HG03108 (cell line): ENCODE measurements around the gene ZBTB8OS.
"Not testable (repeated sequence)": the region's sequence is repeated elsewhere in the genome, so short reads cannot be mapped to it uniquely, and the experiment has no call there.

ENCODE experiments used
- ATAC-seq: cut with Tn5 transposase; IDR thresholded peaks from one replicate; pipeline ENCODE4 v1.9.1; 2021; ENCODE audit warnings: moderate library complexity; ENCODE audit not compliant: unreplicated experiment

Gene ZBTB8OS

GRCh38 chr1:32650752-32651460 lies 556 bp upstream of the ZBTB8OS start, which contains the start of gene RBBP4:
TSS of gene RBBP4 (plus strand) at chr1:32651208. CDS start at chr1:32651307, 99 bp downstream.
- peak; percentile 83 for ATAC-seq

DNA sequence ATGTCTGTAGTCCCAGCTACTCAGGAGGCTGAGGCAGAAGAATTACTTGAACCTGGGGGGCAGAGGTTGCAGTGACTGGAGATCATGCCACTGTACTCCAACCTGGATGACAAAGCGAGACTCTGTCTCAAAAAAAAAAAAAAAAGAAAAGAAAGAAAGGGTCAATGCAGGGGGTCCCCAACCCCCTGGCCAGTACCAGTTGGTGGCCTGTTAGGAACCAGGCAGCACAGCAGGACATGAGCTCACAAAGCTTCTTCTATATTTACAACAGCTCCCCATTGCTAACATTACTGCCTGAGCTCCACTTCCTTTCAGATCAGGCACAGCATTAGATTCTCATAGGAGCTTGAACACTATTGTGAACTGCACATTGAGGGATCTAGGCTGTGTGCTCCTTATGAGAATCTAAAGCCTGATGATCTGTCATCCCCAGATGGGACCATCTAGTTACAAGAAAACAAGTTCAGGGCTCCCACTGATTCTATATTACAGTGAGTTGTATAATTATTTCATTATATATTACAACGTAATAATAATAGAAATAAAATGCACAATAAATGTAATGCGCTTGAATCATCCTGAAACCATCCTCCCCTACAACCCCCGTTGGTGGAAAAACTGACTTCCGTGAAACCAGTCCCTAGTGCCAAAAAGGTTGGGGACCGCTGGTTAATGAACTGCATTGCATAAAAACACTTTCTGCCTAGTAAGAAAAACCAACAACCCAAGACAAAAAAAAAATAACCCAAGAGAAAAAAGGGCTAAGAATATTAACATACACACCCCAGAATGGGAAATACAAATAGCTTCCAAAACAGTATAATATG lies 2.8 kb downstream of the ZBTB8OS start:
- ATAC-seq, result no peak

- no peak for ATAC-seq
Observed at GRCh38 chr1:32644426-32644825, 5.9 kb downstream of the ZBTB8OS start.

- ATAC-seq, result not testable (repeated sequence)
Observed at GRCh38 chr1:32642292-32642827, 8.0 kb downstream of the ZBTB8OS start.

DNA sequence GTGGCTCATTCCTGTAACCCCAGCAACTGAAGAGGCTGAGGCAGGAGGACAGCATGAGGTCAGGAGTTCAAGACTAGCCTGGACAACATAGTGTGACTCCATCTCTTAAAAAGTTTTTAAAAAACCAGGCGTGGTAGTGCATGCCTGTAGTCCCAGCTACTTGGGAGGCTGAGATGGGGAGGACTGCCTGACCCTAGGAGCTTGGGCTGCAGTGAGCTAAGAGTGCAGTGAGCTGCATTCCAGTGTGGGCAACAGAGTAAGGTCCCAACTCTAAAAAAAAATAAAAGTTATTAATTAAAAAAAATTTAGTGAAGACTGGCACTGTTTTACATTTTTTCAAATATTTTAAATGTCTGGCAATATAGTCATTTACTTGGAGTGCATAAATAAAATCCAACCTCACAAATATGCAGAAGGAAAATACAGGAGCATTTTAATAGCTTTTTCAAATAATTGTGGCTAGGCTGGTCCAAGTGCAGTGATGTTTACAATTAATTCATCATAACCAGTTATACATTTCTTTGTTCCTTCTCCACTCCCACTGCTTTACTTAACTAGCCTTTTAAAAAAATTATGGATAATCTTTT lies 10.8 kb downstream of the ZBTB8OS start:
- ATAC-seq, result no peak

GRCh38 chr1:32636914-32637645 lies 13.3 kb downstream of the ZBTB8OS start:
- ATAC-seq, result no peak

DNA sequence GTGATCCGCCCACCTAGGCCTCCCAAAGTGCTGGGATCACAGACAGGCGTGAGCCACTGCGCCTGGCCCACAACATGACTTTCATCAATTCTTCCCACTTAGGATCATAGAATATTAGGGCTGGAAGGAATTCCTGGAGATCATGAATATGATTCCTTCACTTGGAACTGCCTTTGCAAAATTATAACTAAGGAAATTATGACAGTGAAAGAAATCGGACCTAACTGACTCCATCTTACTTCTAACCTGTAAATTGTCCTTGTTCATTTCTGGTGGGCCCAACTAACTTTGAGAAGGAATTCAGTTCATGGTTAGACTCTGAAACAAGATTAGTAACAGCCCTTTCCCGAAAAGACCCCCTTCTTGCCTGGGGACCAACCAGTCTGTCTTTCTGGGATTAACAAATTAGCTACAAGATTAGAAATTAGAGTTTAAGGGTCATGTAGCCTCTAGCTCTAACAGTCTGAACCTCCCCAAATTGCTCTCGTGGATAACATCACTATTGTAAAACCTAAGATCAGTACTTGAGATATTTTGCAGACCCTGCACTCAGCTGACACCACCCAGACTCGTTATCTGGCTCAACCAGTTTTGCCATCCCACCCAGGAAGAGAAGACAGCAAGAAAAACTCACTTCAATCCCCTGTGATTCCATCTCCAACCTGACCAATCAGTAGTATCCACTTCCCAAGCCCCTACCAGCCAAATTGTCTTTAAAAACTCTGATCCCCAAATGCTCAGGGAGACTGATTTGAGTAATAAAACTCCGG lies 14.7 kb downstream of the ZBTB8OS start:
- no peak for ATAC-seq

- ATAC-seq, result no peak
Observed at GRCh38 chr1:32632829-32633228, 17.5 kb downstream of the ZBTB8OS start.

GRCh38 chr1:32630173-32630572 lies 20.2 kb downstream of the ZBTB8OS start:
- not testable (repeated sequence) for ATAC-seq

DNA sequence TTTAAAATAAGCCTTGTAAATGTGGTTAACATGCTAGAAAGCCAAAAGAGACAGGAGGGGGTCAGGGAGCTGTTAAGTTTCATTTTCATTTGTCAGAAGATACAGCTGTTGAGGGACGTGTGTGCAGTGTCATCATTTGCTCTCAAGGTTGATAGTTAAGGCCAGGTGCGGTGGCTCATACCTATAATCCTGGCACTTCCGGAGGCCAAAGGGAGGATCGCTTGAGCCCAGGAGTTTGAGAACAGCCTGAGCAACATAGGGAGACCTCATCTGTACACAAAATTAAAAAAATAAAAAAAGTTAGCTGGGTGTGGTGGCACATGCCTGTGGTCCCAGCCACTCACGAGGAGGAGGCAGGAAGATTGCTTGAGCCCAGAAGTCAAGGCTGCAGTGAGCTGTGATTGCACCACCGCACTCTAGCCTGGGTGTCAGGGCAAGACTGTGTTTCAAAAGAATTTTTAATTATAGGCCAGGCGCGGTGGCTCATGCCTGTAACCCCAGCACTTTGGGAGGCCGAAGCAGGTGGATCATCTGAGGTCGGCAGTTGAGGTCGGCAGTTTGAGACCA lies 22.7 kb downstream of the ZBTB8OS start:
- peak; percentile 60 for ATAC-seq

DNA sequence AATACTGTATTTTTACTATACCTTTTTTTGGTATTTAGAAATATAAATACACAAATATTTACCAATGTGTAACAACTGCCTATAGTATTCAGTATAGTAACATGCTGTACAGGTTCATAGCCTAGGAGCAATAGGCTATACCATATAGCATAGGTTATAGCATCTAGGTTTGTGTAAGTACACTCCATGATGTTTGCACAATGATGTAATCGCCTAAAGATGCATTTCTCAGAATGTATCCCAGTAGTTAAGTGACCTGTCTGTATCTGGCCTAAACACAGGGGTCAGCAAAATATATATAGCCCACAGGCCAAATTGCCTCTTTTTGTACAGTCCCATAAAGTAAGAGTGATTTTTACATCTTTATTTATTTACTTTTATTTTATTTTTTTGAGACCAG lies 24.2 kb downstream of the ZBTB8OS start:
- no peak for ATAC-seq

- ATAC-seq, result no peak
Observed at GRCh38 chr1:32623775-32624174, 26.6 kb downstream of the ZBTB8OS start.

DNA sequence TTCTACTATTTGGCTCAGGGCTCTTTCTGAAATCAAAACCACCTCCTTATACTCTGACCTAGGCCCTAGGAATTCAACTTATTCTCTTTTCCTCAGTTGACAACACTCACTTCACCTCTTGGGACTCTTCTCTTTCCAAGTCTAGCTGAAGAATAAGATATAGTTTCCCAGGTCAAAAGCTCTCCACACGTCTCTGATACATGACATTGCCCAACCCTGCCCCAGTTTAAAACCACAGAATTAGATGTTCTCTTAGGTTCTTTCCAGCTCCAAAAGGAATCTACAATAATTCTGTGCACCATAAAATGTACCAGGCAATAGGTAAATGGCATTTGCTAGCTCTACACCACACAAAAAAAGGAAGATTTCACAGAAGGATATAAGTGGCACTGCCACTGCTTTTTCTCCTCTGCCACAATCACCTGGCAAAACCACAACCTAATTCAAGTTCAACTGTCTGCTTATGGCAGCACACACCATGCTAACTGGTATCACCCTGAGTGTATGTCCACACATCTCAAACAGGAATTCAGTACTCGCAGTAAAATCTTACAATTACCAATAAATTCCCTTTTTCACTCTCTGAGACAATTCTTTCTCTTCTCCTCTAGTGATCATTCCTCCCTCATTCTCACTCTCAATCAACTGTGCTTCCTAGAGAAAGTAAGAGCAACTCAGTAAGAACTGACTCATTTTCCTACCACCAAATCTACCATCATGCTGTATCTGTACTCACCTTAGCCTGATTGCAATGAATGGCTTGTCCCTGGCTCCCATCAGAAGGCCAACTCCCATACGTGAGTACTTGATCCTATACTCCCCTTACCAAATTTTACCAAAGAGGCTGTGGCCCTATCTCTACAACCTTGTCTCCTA lies 27.3 kb downstream of the ZBTB8OS start:
- ATAC-seq, result no peak

GRCh38 chr1:32622205-32622604 lies 28.1 kb downstream of the ZBTB8OS start:
- ATAC-seq, result no peak

DNA sequence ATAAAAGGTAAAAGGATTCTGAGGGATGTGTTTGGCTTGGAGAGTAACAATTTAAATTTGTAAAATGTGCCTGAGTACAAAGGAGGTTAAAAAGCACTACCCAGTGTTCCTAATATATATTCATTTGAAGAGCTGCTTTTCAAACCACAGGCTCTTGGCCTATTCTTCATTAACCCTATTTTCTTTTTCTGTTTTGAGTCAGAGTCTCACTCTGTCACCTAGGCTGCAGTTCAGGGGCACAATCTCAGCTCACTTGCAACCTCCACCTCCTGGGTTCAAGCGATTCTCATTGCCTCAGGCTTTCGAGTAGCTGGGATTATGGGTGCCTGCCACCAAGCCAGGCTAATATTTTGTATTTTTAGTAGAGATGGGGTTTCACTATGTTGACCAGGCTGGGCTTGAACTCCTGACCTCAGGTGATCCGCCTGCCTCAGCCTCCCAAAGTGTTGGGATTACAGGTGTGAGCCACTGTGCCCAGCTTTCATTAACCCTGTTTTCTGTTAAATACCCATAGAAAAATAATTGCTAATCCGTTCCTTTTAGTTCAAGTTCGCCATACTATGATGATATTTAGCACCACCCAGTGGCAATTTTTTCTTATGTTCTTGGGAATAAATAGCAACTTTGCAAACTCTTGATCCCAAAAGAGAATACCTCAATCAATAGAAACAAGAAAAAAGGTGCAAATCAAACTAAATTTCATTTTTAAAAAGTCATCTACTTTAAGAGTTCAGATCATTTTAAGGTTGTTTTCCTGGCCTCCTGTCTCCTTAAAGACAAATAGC lies 30.5 kb downstream of the ZBTB8OS start:
- peak; percentile 85 for ATAC-seq

- ATAC-seq, result no peak
Observed at GRCh38 chr1:32618673-32619221, 31.6 kb downstream of the ZBTB8OS start.

DNA sequence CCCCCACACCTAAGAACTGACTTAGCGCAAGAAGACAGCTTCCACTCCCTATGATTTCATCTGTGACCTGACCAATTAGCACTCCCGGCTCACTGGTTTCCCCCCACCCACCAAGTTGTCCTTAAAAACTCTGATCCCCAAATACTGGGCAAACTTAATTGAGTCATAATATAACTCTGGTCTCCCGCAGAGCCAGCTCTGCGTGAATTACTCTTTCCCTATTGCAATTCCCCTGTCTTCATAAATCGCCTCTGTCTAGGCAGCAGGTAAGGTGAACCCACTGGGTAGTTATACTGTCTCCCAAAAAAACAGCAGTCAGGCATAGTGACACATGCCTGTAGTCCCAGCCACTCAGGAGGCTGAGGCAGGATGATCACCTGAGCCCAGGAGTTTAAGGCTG lies 36.9 kb downstream of the ZBTB8OS start:
- ATAC-seq, result no peak
